Lower leg skin (tissue), 3 donors: ENCODE results near the gene BRWD1.
"Not testable (repeated sequence)": the region's sequence is repeated elsewhere in the genome, so short reads cannot be mapped to it uniquely, and the experiment has no call there.

Source experiments
- POLR2A ChIP-seq, 2 donors: fragments of 450-650 bp; IDR thresholded peaks; one replicate each; pipeline ENCODE4 v1.6.1; 2016 to 2017; ENCODE audit warnings: antibody characterized with exemption in 2 of 2, mild to moderate bottlenecking in 1 of 2, moderate library complexity in 1 of 2
- TF ChIP-seq, protein P1 (sequence below), 3 donors: fragments of 450-650 bp; IDR thresholded peaks; one replicate each; pipeline ENCODE4 v1.5.1; 2016; ENCODE audit warnings: antibody characterized with exemption in 3 of 3, mild to moderate bottlenecking in 3 of 3, moderate library complexity in 2 of 3

DNA sequence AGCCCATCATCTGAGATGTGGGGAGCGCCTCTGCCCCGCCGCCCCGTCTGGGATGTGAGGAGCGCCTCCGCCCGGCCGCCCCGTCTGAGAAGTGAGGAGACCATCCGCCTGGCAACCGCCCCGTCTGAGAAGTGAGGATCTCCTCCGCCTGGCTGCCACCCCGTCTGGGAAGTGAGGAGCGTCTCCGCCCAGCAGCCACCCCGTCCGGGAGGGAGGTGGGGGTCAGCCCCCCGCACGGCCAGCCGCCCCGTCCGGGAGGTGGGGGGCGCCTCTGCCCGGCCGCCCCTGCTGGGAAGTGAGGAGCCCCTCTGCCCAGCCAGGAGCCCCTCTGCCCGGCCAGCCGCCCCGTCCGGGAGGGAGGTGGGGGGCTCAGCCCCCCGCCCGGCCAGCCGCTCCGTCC is 156.2 kb downstream of the BRWD1 start:
- TF ChIP-seq, protein P1, sequence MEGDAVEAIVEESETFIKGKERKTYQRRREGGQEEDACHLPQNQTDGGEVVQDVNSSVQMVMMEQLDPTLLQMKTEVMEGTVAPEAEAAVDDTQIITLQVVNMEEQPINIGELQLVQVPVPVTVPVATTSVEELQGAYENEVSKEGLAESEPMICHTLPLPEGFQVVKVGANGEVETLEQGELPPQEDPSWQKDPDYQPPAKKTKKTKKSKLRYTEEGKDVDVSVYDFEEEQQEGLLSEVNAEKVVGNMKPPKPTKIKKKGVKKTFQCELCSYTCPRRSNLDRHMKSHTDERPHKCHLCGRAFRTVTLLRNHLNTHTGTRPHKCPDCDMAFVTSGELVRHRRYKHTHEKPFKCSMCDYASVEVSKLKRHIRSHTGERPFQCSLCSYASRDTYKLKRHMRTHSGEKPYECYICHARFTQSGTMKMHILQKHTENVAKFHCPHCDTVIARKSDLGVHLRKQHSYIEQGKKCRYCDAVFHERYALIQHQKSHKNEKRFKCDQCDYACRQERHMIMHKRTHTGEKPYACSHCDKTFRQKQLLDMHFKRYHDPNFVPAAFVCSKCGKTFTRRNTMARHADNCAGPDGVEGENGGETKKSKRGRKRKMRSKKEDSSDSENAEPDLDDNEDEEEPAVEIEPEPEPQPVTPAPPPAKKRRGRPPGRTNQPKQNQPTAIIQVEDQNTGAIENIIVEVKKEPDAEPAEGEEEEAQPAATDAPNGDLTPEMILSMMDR (IDR thresholded peaks at IDR 0.05): not testable (repeated sequence)
- TF ChIP-seq POLR2A (IDR thresholded peaks at IDR 0.05): not testable (repeated sequence)
